ENCODE results near the gene HMOX1.
A peak's percentile ranks its signal among the peaks of the same experiment; 100 is the strongest.

DNA sequence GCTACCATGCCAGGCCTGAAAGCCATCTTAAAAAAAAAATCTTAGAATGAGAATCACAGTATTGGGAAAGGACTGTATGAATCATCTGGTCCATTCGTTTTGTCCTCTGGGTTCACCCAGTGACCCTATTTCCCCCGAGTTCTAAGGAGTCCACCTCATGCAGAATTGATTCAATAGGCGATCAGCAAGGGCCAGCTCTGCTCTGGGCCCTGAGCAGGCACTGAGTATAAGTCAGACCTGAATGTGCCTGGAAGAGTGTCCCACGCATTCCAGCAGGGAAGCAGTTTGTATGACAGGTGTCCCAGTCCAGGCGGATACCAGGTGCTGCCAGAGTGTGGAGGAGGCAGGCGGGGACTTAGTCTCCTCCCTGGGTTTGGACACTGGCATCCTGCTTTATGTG lies 883 bp upstream of the HMOX1 start:
- TF ChIP-seq CTCF (IDR thresholded peaks at IDR 0.05; ENCODE audit: low read depth, low read length, missing input control) (no peak), GABPA (IDR thresholded peaks at IDR 0.05 in 1 of 2, conservative IDR thresholded peaks at IDR 0.05 in 1 of 2) (no peak), EGR1 (IDR thresholded peaks at IDR 0.05; ENCODE audit: low read depth in 2 of 2) (no peak), MAX (IDR thresholded peaks at IDR 0.05) (no peak), YY1 (IDR thresholded peaks at IDR 0.05) (no peak), RAD21 (IDR thresholded peaks at IDR 0.05) (no peak), JUND (IDR thresholded peaks at IDR 0.05) (peak in 1 of 2 donors; percentile 35), TAF1 (conservative IDR thresholded peaks at IDR 0.05) (no peak), HNF4A (conservative IDR thresholded peaks at IDR 0.05) (peak; percentile 41 to 43), HNF4G (IDR thresholded peaks at IDR 0.05) (no peak), SP1 (IDR thresholded peaks at IDR 0.05) (no peak), ATF3 (IDR thresholded peaks at IDR 0.05) (no peak)
- TF ChIP-seq, protein P1, sequence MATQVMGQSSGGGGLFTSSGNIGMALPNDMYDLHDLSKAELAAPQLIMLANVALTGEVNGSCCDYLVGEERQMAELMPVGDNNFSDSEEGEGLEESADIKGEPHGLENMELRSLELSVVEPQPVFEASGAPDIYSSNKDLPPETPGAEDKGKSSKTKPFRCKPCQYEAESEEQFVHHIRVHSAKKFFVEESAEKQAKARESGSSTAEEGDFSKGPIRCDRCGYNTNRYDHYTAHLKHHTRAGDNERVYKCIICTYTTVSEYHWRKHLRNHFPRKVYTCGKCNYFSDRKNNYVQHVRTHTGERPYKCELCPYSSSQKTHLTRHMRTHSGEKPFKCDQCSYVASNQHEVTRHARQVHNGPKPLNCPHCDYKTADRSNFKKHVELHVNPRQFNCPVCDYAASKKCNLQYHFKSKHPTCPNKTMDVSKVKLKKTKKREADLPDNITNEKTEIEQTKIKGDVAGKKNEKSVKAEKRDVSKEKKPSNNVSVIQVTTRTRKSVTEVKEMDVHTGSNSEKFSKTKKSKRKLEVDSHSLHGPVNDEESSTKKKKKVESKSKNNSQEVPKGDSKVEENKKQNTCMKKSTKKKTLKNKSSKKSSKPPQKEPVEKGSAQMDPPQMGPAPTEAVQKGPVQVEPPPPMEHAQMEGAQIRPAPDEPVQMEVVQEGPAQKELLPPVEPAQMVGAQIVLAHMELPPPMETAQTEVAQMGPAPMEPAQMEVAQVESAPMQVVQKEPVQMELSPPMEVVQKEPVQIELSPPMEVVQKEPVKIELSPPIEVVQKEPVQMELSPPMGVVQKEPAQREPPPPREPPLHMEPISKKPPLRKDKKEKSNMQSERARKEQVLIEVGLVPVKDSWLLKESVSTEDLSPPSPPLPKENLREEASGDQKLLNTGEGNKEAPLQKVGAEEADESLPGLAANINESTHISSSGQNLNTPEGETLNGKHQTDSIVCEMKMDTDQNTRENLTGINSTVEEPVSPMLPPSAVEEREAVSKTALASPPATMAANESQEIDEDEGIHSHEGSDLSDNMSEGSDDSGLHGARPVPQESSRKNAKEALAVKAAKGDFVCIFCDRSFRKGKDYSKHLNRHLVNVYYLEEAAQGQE (IDR thresholded peaks at IDR 0.05) = no peak
